IMR-90 (cell line): ENCODE measurements around the gene ATG7. TPM values are rescaled to one million over a fixed set of nuclear protein-coding genes. Genes with fewer than 3 reads are reported as not detected.
A peak's percentile ranks its signal among the peaks of the same experiment; 100 is the strongest.
"Not testable (repeated sequence)": the region's sequence is repeated elsewhere in the genome, so short reads cannot be mapped to it uniquely, and the experiment has no call there.

Experiments
- ATAC-seq: fragments of 200-7000 bp; cut with Tn5 transposase; 2 replicates; pipeline ENCODE4 v1.9.1; 2020; ENCODE audit warnings: low read depth, mild to moderate bottlenecking, moderate library complexity
- BruUV-seq: library from RNA; stranded (reverse); fragments of 400-500 nt; replicated peaks from 2 replicates; lab custom pipeline; 2021; lab: Mats Ljungman, UMichigan
- CTCF ChIA-PET: fragments of 300-600 bp; formaldehyde crosslinking; extraction: SDS; loops from one replicate; lab custom pipeline; 2021; ENCODE audit warnings: antibody characterized with exemption; lab: Yijun Ruan, JAX
- POLR2A ChIA-PET: fragments of 300-600 bp; sonication (Branson Sonifier 250); formaldehyde crosslinking; loops from one replicate; lab custom pipeline; 2022; ENCODE audit warnings: antibody characterized with exemption; ENCODE audit not compliant: unreplicated experiment; lab: Charles Lee
- DNase-seq: peaks from one replicate; pipeline ENCODE4 v3.0.0; 2013
- H2AFZ ChIP-seq: replicated peaks from 2 replicates; pipeline ENCODE3; 2013; ENCODE audit warnings: low read length, mild to moderate bottlenecking; ENCODE audit not compliant: poor library complexity
- H2AK5ac ChIP-seq: 2 replicates; pipeline ENCODE4 v1.6.1; 2013; ENCODE audit warnings: low read depth, low read length, inconsistent platforms
- H2AK9ac ChIP-seq: replicated peaks from 2 replicates; pipeline ENCODE3; 2013; ENCODE audit warnings: mild to moderate bottlenecking, low read depth, low read length, moderate library complexity; ENCODE audit not compliant: poor library complexity
- H2BK120ac ChIP-seq: 2 replicates; pipeline ENCODE4 v1.6.1; 2013; ENCODE audit warnings: low read depth, low read length, inconsistent platforms
- H2BK15ac ChIP-seq: 3 replicates; pipeline ENCODE4 v1.6.1; 2013; ENCODE audit warnings: low read depth, low read length, inconsistent platforms
- H2BK20ac ChIP-seq: 2 replicates; pipeline ENCODE4 v1.6.1; 2013; ENCODE audit warnings: low read depth, mild to moderate bottlenecking, inconsistent platforms, low read length, moderate library complexity
- H2BK5ac ChIP-seq: 2 replicates; pipeline ENCODE4 v1.6.1; 2013; ENCODE audit warnings: mild to moderate bottlenecking, low read depth, low read length, inconsistent platforms; ENCODE audit not compliant: poor library complexity, severe bottlenecking
- H3K14ac ChIP-seq: replicated peaks from 2 replicates; pipeline ENCODE4 v1.6.1; 2013; ENCODE audit warnings: low read depth, low read length, inconsistent platforms
- H3K18ac ChIP-seq: 2 replicates; pipeline ENCODE4 v1.6.1; 2013; ENCODE audit warnings: low read depth, low read length, control low read depth
- H3K23ac ChIP-seq: 2 replicates; pipeline ENCODE4 v1.6.1; 2013; ENCODE audit warnings: low read depth, low read length, inconsistent platforms
- H3K27ac ChIP-seq: 2 replicates; pipeline ENCODE4 v1.5.1; 2013; ENCODE audit warnings: mild to moderate bottlenecking, control low read depth, low read length; ENCODE audit not compliant: insufficient read depth
- H3K27me3 ChIP-seq: 2 replicates; pipeline ENCODE4 v1.6.1; 2013; ENCODE audit warnings: low read length; ENCODE audit not compliant: control insufficient read depth, insufficient read depth
- H3K36me3 ChIP-seq: 2 replicates; pipeline ENCODE4 v1.6.1; 2013; ENCODE audit warnings: low read length, mixed read lengths; ENCODE audit not compliant: control insufficient read depth, insufficient read depth
- H3K4ac ChIP-seq: 2 replicates; pipeline ENCODE4 v1.6.1; 2013; ENCODE audit warnings: low read depth, low read length, inconsistent platforms
- H3K4me1 ChIP-seq: 2 replicates; pipeline ENCODE4 v1.6.1; 2013; ENCODE audit warnings: low read length, mixed read lengths; ENCODE audit not compliant: control insufficient read depth, insufficient read depth
- H3K4me2 ChIP-seq: 2 replicates; pipeline ENCODE4 v1.6.1; 2013; ENCODE audit warnings: low read depth, mild to moderate bottlenecking, control low read depth, low read length, moderate library complexity
- H3K4me3 ChIP-seq: 2 replicates; pipeline ENCODE4 v1.5.1; 2013; ENCODE audit warnings: low read depth, mild to moderate bottlenecking, control low read depth, low read length, moderate library complexity; ENCODE audit not compliant: insufficient read depth
- H3K56ac ChIP-seq: 2 replicates; pipeline ENCODE4 v1.6.1; 2013; ENCODE audit warnings: low read length, inconsistent platforms; ENCODE audit not compliant: insufficient read depth; ENCODE audit errors: extremely low read depth
- H3K79me1 ChIP-seq, 2 experiments: 2 replicates each; pipeline ENCODE4 v1.6.1; 2013; ENCODE audit warnings: low read length in 2 of 2, inconsistent platforms in 1 of 2, low read depth in 1 of 2
- H3K9ac ChIP-seq: 2 replicates; pipeline ENCODE4 v1.6.1; 2013; ENCODE audit warnings: low read depth, low read length, control low read depth
- H3K9me1 ChIP-seq: 2 replicates; pipeline ENCODE4 v1.6.1; 2013; ENCODE audit warnings: low read length, inconsistent platforms; ENCODE audit not compliant: insufficient read depth
- H3K9me3 ChIP-seq: 2 replicates; pipeline ENCODE4 v1.6.1; 2013; ENCODE audit warnings: low read length; ENCODE audit not compliant: control insufficient read depth, insufficient read depth
- H4K20me1 ChIP-seq: 2 replicates; pipeline ENCODE4 v1.6.1; 2013; ENCODE audit warnings: low read length, inconsistent platforms; ENCODE audit not compliant: insufficient read depth
- H4K5ac ChIP-seq: 2 replicates; pipeline ENCODE4 v1.6.1; 2013; ENCODE audit warnings: mild to moderate bottlenecking, low read depth, low read length, control low read depth
- H4K8ac ChIP-seq, 2 experiments: 2 replicates each; pipeline ENCODE4 v1.6.1; 2013; ENCODE audit warnings: low read depth in 2 of 2, low read length in 2 of 2, control low read depth in 1 of 2, inconsistent platforms in 1 of 2
- H4K91ac ChIP-seq: 2 replicates; pipeline ENCODE4 v1.6.1; 2013; ENCODE audit warnings: low read depth, low read length, inconsistent platforms; ENCODE audit not compliant: insufficient read depth
- MAFK ChIP-seq: IDR thresholded peaks from 2 replicates; pipeline ENCODE4 v1.6.1; 2012; ENCODE audit warnings: low read depth, low read length, improper control_type of control experiment
- WGBS, 2 experiments: methylation state at CpG; one replicate each; pipeline versions ENCODE4 v1.1.5 to v1.1.7; 2013; ENCODE audit warnings: missing lambda C conversion rate in 2 of 2; ENCODE audit not compliant: insufficient read length in 1 of 2; ENCODE audit errors: extremely low coverage in 2 of 2; 5-methylcytosine and 5-hydroxymethylcytosine counted together
- dilution Hi-C: fragments of 300-500 bp; cut with HindIII; formaldehyde crosslinking; loops from one replicate; pipeline ENCODE4 v1.14.3; 2018; ENCODE audit warnings: low sequenced_read_pairs; ENCODE audit not compliant: unreplicated experiment
- in situ Hi-C: fragments of 300-500 bp; cut with MboI; formaldehyde crosslinking; loops from 3 replicates; pipeline ENCODE4 v1.14.3; 2019; ENCODE audit warnings: low sequenced_read_pairs, inconsistent platforms, mixed read lengths
- intact Hi-C: fragments of 100-400 bp; cut with micrococcal nuclease; formaldehyde crosslinking; loops from 2 replicates; pipeline ENCODE4 v1.10.0; 2022
- polyA plus RNA-seq, 3 experiments: library from polyadenylated mRNA; depleted of rRNA; stranded (reverse); fragments of >200 nt; gene quantifications; 2 replicates each; pipeline ENCODE4 v1.2.3, GENCODE V29; 2012; ENCODE audit warnings: low replicate concordance in 1 of 3
- total RNA-seq: library from RNA; depleted of rRNA; stranded (reverse); fragments of >200 nt; gene quantifications from 2 replicates; pipeline ENCODE4 v1.2.3, GENCODE V29; 2012

ATG7 gene
- total and polyA plus RNA-seq, 2 of the 4 experiments (the other 2 are of a cell fraction): 15.6 to 51.4 TPM

GRCh38 chr3:11348877-11349276, 76.7 kb downstream of the ATG7 start:
- Histone ChIP-seq H3K27ac (peak overlapping the region; percentile 64), H2BK20ac (peak overlapping the region; percentile 27), H3K79me1 (peaks cover 0 to 29% of the 10 kb centered on the region in 2 experiments; a peak in 2 of 4 replicates), H4K5ac (peak overlapping the region; percentile 9; the same call in 1 of the 2 replicates), H3K4me1 (peaks cover 17% of the 10 kb centered on the region), H4K91ac (peak overlapping the region; percentile 72), H2BK5ac (peak overlapping the region; percentile 91), H3K9me1 (peaks cover 14% of the 10 kb centered on the region), H2BK15ac (peak overlapping the region; percentile 78; the same call in 1 of the 3 replicates), H4K8ac (peak overlapping the region; percentile 38 to 66; a peak in 2 of 4 replicates), H3K18ac (peak overlapping the region; percentile 22; the same call in 1 of the 2 replicates), H3K4ac (peak overlapping the region; percentile 35), H2BK120ac (peak overlapping the region; percentile 21), H2AK5ac (peak overlapping the region; percentile 71; the same call in 1 of the 2 replicates)
- H3K14ac ChIP-seq, H3K9me3 ChIP-seq, H4K20me1 ChIP-seq, DNase-seq, H3K27me3 ChIP-seq, H3K56ac ChIP-seq, BruUV-seq, H3K23ac ChIP-seq, H3K9ac ChIP-seq, H3K36me3 ChIP-seq, CTCF ChIA-PET, POLR2A ChIA-PET, intact Hi-C loops, dilution Hi-C loops, H2AK9ac ChIP-seq, H3K4me3 ChIP-seq, ATAC-seq, H2AFZ ChIP-seq, H3K4me2 ChIP-seq: not testable (repeated sequence)
- in situ Hi-C loops: loop anchor here (25.0 kb wide), 2 partner anchors 187 to 587 kb away; partner anchors contain the start of gene HRH1
- WGBS, 2 experiments: 100% methylated on average over 1 of the region's 6 CpGs; no CpG with 5 or more reads in 1 of the 2 experiments
- TF ChIP-seq MAFK: peak; percentile 30
